HepG2 (cell line): ENCODE measurements around the gene TSPAN12. TPM values are rescaled to one million over a fixed set of nuclear protein-coding genes. Genes with fewer than 3 reads are reported as not detected.

ENCODE experiments used
- ATAC-seq: fragments of 200-7000 bp; cut with Tn5 transposase; 3 replicates; pipeline ENCODE4 v1.9.1; 2020; ENCODE audit warnings: mild to moderate bottlenecking, moderate library complexity
- BruUV-seq: library from RNA; stranded (reverse); fragments of 400-500 nt; replicated peaks from 2 replicates; lab custom pipeline; 2021; lab: Mats Ljungman, UMichigan
- CTCF ChIA-PET: fragments of 300-600 bp; formaldehyde crosslinking; extraction: SDS; loops from one replicate; lab custom pipeline; 2021; ENCODE audit warnings: low total read pairs, inconsistent platforms, low intra/inter-chr PET ratio; lab: Yijun Ruan, JAX
- POLR2A ChIA-PET: fragments of 350-600 bp; sonication (Branson Sonifier 250); formaldehyde crosslinking; loops from one replicate; lab custom pipeline; 2020; ENCODE audit warnings: antibody characterized with exemption, inconsistent platforms; lab: Yijun Ruan, JAX
- DNase-seq: peaks from one replicate; pipeline ENCODE4 v3.0.0-alpha.2; 2015; ENCODE audit warnings: low spot score
- FAIRE-seq: peaks from 3 replicates; lab custom pipeline; 2011; peaks lifted over from hg19 to GRCh38; lab: Jason Lieb, UNC
- H2AFZ ChIP-seq: one replicate; pipeline ENCODE4 v1.6.1; 2011; ENCODE audit warnings: low read length, inconsistent platforms
- H3K27ac ChIP-seq: fragments of 300-600 bp; 3 replicates; pipeline ENCODE4 v1.8.0; 2011; ENCODE audit warnings: mixed run types, mild to moderate bottlenecking, mixed read lengths, low read length, inconsistent platforms; ENCODE audit not compliant: insufficient read depth; ENCODE audit errors: extremely low read length
- H3K27me3 ChIP-seq, 2 experiments: fragments of 200-600 bp in 1 of 2; 2 replicates in 1 of 2; 3 replicates in 1 of 2; pipeline versions ENCODE4 v1.6.0 to v1.8.0; 2011; ENCODE audit warnings: low read length in 2 of 2, mild to moderate bottlenecking in 2 of 2, moderate library complexity in 2 of 2, inconsistent platforms in 1 of 2; ENCODE audit not compliant: insufficient read depth in 2 of 2, control insufficient read depth in 1 of 2
- H3K36me3 ChIP-seq, 2 experiments: fragments of 200-600 bp in 1 of 2; replicated peaks in 1 of 2; 2 replicates in 1 of 2; 3 replicates in 1 of 2; pipeline versions ENCODE4 v1.5.1 to v1.8.0; 2011; ENCODE audit warnings: low read length in 2 of 2, inconsistent platforms in 1 of 2; ENCODE audit not compliant: insufficient read depth in 2 of 2, control insufficient read depth in 1 of 2
- H3K4me1 ChIP-seq: 2 replicates; pipeline ENCODE4 v1.5.1; 2012; ENCODE audit warnings: low read length, inconsistent platforms; ENCODE audit not compliant: insufficient read depth
- H3K4me2 ChIP-seq: 2 replicates; pipeline ENCODE4 v1.6.0; 2011; ENCODE audit warnings: low read depth, low read length, inconsistent platforms
- H3K4me3 ChIP-seq, 3 experiments: fragments of 200-600 bp in 1 of 3; sonication (generic), shearing (Covaris generic) in 1 of 3; replicated peaks in 1 of 3; 2 replicates each; pipeline ENCODE4 v1.5.1; 2011 to 2016; ENCODE audit warnings: low read length in 3 of 3, inconsistent platforms in 2 of 3, low read depth in 2 of 3, mild to moderate bottlenecking in 2 of 3, control low read depth in 1 of 3, mixed read lengths in 1 of 3; ENCODE audit not compliant: insufficient read depth in 1 of 3
- H3K79me2 ChIP-seq: one replicate; pipeline ENCODE4 v1.6.1; 2011; ENCODE audit warnings: low read length, inconsistent platforms; ENCODE audit not compliant: insufficient read depth
- H3K9ac ChIP-seq: 2 replicates; pipeline ENCODE4 v1.6.0; 2011; ENCODE audit warnings: mild to moderate bottlenecking, low read depth, low read length, inconsistent platforms; ENCODE audit not compliant: insufficient read depth
- H3K9me3 ChIP-seq: 2 replicates; pipeline ENCODE4 v1.5.1; 2012; ENCODE audit warnings: mild to moderate bottlenecking, low read length
- H4K20me1 ChIP-seq: 2 replicates; pipeline ENCODE4 v1.6.0; 2011; ENCODE audit warnings: inconsistent platforms, mild to moderate bottlenecking, low read length, moderate library complexity; ENCODE audit not compliant: insufficient read depth
- CENPX ChIP-seq: sonication (generic); formaldehyde crosslinking; IDR thresholded peaks from 2 replicates; pipeline ENCODE4 v1.9.0; 2021; ENCODE audit warnings: mild to moderate bottlenecking, missing genetic modification reagents, moderate library complexity
- E2F1 ChIP-seq: sonication (generic); formaldehyde crosslinking; IDR thresholded peaks from 2 replicates; pipeline ENCODE4 v1.5.0; 2020; ENCODE audit warnings: missing genetic modification reagents
- ETV6 ChIP-seq: sonication (generic); formaldehyde crosslinking; conservative IDR thresholded peaks from 2 replicates; pipeline ENCODE4 v1.4.0; 2020; ENCODE audit warnings: missing genetic modification reagents
- FOSL2 ChIP-seq: sonication (generic); formaldehyde crosslinking; IDR thresholded peaks from 2 replicates; pipeline ENCODE4 v1.4.0; 2020; ENCODE audit warnings: missing genetic modification reagents
- GTF2F1 ChIP-seq: fragments of 150-350 bp; IDR thresholded peaks from 2 replicates; pipeline ENCODE4 v1.6.1; 2014; ENCODE audit warnings: low read length
- JDP2 ChIP-seq: sonication (generic); formaldehyde crosslinking; IDR thresholded peaks from 2 replicates; pipeline ENCODE4 v1.8.1; 2022; ENCODE audit warnings: missing genetic modification reagents, borderline replicate concordance
- KDM1A ChIP-seq: IDR thresholded peaks from 2 replicates; pipeline ENCODE4 v1.6.1; 2016; ENCODE audit warnings: missing compliant biosample characterization
- RCOR2 ChIP-seq: IDR thresholded peaks from 2 replicates; pipeline ENCODE4 v1.6.1; 2016; ENCODE audit warnings: missing biosample characterization, missing genetic modification reagents
- REXO4 ChIP-seq: sonication (generic); formaldehyde crosslinking; IDR thresholded peaks from 2 replicates; pipeline ENCODE4 v1.8.0; 2022; ENCODE audit warnings: missing genetic modification reagents, mild to moderate bottlenecking, borderline replicate concordance
- SP1 ChIP-seq, 2 experiments: fragments of 450-650 bp in 1 of 2; sonication (generic) in 1 of 2; formaldehyde crosslinking in 1 of 2; IDR thresholded peaks; 2 replicates each; pipeline versions ENCODE4 v1.4.0 to v1.6.1; 2016 to 2020; ENCODE audit warnings: missing genetic modification reagents in 1 of 2
- TRAFD1 ChIP-seq: sonication (generic); formaldehyde crosslinking; IDR thresholded peaks from 2 replicates; pipeline ENCODE4 v1.5.1; 2020; ENCODE audit warnings: missing genetic modification reagents, mild to moderate bottlenecking, borderline replicate concordance
- ZBTB4 ChIP-seq: sonication (generic); formaldehyde crosslinking; IDR thresholded peaks from 2 replicates; pipeline ENCODE4 v1.4.0; 2020; ENCODE audit warnings: missing genetic modification reagents, mild to moderate bottlenecking, borderline replicate concordance
- ZNF34 ChIP-seq: sonication (generic); formaldehyde crosslinking; IDR thresholded peaks from 2 replicates; pipeline ENCODE4 v1.4.0; 2020; ENCODE audit warnings: mild to moderate bottlenecking, missing genetic modification reagents, borderline replicate concordance
- ZNF589 ChIP-seq: sonication (generic); formaldehyde crosslinking; conservative IDR thresholded peaks from 2 replicates; pipeline ENCODE4 v1.8.0; 2022; ENCODE audit warnings: mild to moderate bottlenecking, moderate library complexity, missing genetic modification reagents
- ZNF746 ChIP-seq: sonication (generic); formaldehyde crosslinking; IDR thresholded peaks from 2 replicates; pipeline ENCODE4 v1.8.0; 2022; ENCODE audit warnings: mild to moderate bottlenecking, missing genetic modification reagents
- WGBS: methylation state at CpG from one replicate; pipeline ENCODE4 v1.1.6; 2017; ENCODE audit warnings: low lambda C conversion rate; 5-methylcytosine and 5-hydroxymethylcytosine counted together
- in situ Hi-C: cut with HindIII; loops from 2 replicates; pipeline ENCODE4 v1.10.0; 2017; ENCODE audit warnings: low pct_unique_long_range_greater_than_20kb; ENCODE audit not compliant: extremely low pct_ligation_motif_present
- intact Hi-C: fragments of 100-400 bp; cut with micrococcal nuclease; formaldehyde crosslinking; loops from one replicate; pipeline ENCODE4 v1.10.0; 2022; ENCODE audit not compliant: unreplicated experiment
- polyA plus RNA-seq, 8 experiments: library from polyadenylated mRNA; depleted of rRNA in 3 of 8; stranded (reverse) in 7 of 8; unstranded in 1 of 8; fragments of >200 nt; fragmentation: Illumina TruSeq in 4 of 8; extraction: Trizol in 4 of 8; gene quantifications; 2 replicates each; pipeline versions ENCODE4 v1.2.1 to v1.2.3, GENCODE V29; 2011 to 2016; ENCODE audit warnings: low read depth in 4 of 8, missing spikeins in 1 of 8, mixed read lengths in 1 of 8; ENCODE audit not compliant: insufficient read depth in 1 of 8
- total RNA-seq, 5 experiments: library from RNA; depleted of rRNA; stranded (reverse); fragments of >200 nt; fragmentation: Illumina TruSeq; extraction: Trizol; gene quantifications; 2 replicates each; pipeline ENCODE4 v1.2.3, GENCODE V29; 2016; ENCODE audit warnings: low read depth in 1 of 5

Gene TSPAN12
- total and polyA plus RNA-seq, 2 of the 13 experiments (the other 11 are each of a cell fraction or from before 2014, with no cell fraction given): 0.48 to 0.95 TPM

GRCh38 chr7:120841608-120842007, 16.3 kb downstream of the TSPAN12 start:
- Histone ChIP-seq H3K4me3 (no peak overlapping the region), H3K4me1 (peaks cover 8% of the 10 kb centered on the region; the same call in 1 of the 2 replicates), H3K27me3 (no peaks in the 10 kb centered on the region), H3K9me3 (no peaks in the 10 kb centered on the region), H3K9ac (no peak overlapping the region), H3K4me2 (no peak overlapping the region), H3K36me3 (no peaks in the 10 kb centered on the region), H2AFZ (no peak overlapping the region), H4K20me1 (no peaks in the 10 kb centered on the region), H3K27ac (no peak overlapping the region), H3K79me2 (no peaks in the 10 kb centered on the region)
- ATAC-seq: no peak
- CTCF ChIA-PET: no interaction called here
- DNase-seq: no peak
- no TSS peak for BruUV-seq
- POLR2A ChIA-PET: no interaction called here
- WGBS: 6% methylated on average over 2 of the region's 2 CpGs
- intact Hi-C loops: no loop called here
- in situ Hi-C loops: no loop called here
- TF ChIP-seq JDP2 (CRISPR knock-in tag) (no peak), TRAFD1 (CRISPR knock-in tag) (no peak), CENPX (CRISPR knock-in tag) (no peak), KDM1A (CRISPR knock-in tag) (no peak), ZNF589 (CRISPR knock-in tag) (no peak), FOSL2 (no peak), ZNF746 (CRISPR knock-in tag) (no peak), ETV6 (CRISPR knock-in tag) (no peak), E2F1 (no peak), GTF2F1 (no peak), ZNF34 (CRISPR knock-in tag) (no peak), RCOR2 (CRISPR knock-in tag) (no peak), ZBTB4 (no peak), SP1 (IDR thresholded peaks at IDR 0.05) (no peak), SP1 (CRISPR knock-in tag; IDR thresholded peaks at IDR 0.05) (no peak), REXO4 (no peak)
- FAIRE-seq: no peak
